DOHH2 (cell line): ENCODE results near the gene CMKLR1.

Source experiments
- EZH2phosphoT487 ChIP-seq: fragments of 200-600 bp; sonication (generic); IDR thresholded peaks from 2 replicates; pipeline ENCODE4 v1.6.1; 2017; ENCODE audit warnings: borderline replicate concordance, mild to moderate bottlenecking, antibody characterized with exemption, low read length, moderate library complexity, mixed read lengths
- TF ChIP-seq, protein P1 (sequence below): fragments of 200-600 bp; sonication (generic); IDR thresholded peaks from one replicate; pipeline ENCODE4 v1.5.1; 2014; ENCODE audit warnings: antibody characterized with exemption, mild to moderate bottlenecking, low read depth, low read length; ENCODE audit not compliant: poor library complexity, severe bottlenecking

DNA sequence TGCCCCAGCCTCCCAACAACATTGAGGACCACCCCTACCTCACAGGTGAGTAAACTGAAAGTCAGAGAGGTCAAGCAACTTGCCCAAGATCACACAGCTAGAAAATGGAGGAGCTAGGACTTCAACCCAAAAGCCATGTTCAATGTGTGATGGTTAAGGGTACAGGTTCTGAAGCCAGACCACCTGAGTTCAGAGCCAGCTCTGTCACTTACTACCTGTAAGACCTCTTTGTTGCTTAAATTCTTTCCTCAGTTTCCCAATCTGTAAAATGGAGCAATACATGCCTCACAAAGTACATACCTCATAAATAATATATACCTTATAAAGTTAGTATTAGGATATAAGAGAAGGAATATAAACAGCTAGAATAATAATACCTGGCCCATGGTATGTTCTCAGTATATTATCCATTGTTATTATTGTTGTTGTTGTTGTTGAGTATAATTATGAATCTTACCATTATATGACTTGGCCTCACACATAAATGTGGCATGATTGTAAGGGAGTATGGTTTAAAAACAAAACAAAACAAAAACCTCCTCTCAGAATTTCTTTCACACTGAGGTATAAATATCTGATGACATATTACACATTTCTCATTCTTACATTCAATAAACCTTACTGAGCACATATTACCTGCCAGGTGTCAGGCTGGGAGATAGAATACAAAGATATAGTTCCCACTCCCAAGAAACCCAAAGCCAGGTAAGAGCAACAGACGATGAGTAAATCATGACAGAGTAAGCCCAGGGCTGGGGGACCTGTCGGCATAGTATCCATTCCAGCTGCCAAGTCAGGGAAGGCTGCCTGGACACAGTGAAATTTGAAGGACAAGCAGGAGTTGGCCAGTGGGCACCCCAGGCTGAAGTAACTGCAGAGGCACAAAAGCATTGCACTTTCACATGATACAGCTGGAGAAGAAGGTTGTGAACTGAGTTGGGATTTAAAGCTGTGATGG is 19.6 kb downstream of the CMKLR1 start:
- TF ChIP-seq, protein P1, sequence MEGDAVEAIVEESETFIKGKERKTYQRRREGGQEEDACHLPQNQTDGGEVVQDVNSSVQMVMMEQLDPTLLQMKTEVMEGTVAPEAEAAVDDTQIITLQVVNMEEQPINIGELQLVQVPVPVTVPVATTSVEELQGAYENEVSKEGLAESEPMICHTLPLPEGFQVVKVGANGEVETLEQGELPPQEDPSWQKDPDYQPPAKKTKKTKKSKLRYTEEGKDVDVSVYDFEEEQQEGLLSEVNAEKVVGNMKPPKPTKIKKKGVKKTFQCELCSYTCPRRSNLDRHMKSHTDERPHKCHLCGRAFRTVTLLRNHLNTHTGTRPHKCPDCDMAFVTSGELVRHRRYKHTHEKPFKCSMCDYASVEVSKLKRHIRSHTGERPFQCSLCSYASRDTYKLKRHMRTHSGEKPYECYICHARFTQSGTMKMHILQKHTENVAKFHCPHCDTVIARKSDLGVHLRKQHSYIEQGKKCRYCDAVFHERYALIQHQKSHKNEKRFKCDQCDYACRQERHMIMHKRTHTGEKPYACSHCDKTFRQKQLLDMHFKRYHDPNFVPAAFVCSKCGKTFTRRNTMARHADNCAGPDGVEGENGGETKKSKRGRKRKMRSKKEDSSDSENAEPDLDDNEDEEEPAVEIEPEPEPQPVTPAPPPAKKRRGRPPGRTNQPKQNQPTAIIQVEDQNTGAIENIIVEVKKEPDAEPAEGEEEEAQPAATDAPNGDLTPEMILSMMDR = no peak
- no peak for TF ChIP-seq EZH2phosphoT487
